Measurements from ENCODE around the gene PCK1. TPM values are rescaled to one million over a fixed set of nuclear protein-coding genes. Genes with fewer than 3 reads are reported as not detected.

Gene PCK1
- total and polyA plus RNA-seq, 2 of the 8 experiments (the other 6 are each of a cell fraction or from before 2014, with no cell fraction given) = not detected

GRCh38 chr20:57605045-57605444 lies 44.1 kb downstream of the PCK1 start:
- DNase-seq (ENCODE audit: low read depth in 1 of 2, low spot score in 2 of 2) (no peak), FAIRE-seq (no peak)
- H3K79me1 ChIP-seq (ENCODE audit: low read depth, low read length) = no peaks in the 10 kb centered on the region
- no peak overlapping the region for H3K14ac ChIP-seq (ENCODE audit: insufficient read length)
- no peak overlapping the region for H2AK5ac ChIP-seq (ENCODE audit: low read depth, low read length)
- H3K4me3 ChIP-seq (ENCODE audit: extremely low read depth in 1 of 4, insufficient read depth in 2 of 4, low read depth in 3 of 4, low read length in 4 of 4) = no peak overlapping the region
- H3K27ac ChIP-seq (ENCODE audit: low read depth, low read length) = no peak overlapping the region
- H3K36me3 ChIP-seq (ENCODE audit: control insufficient read depth in 2 of 4, insufficient read depth in 4 of 4, low read length in 3 of 4) = no peaks in the 10 kb centered on the region
- no peak for TF ChIP-seq CHD1 (IDR thresholded peaks at IDR 0.05; ENCODE audit: low read depth, low read length)
- TF ChIP-seq RXRA (IDR thresholded peaks at IDR 0.05; ENCODE audit: insufficient read depth, low read depth, low read length) = no peak
- TF ChIP-seq KDM4A (IDR thresholded peaks at IDR 0.05; ENCODE audit: low read depth, low read length, severe bottlenecking) = no peak
- no peak for TF ChIP-seq USF2 (IDR thresholded peaks at IDR 0.05; ENCODE audit: low read length)
- TF ChIP-seq TAF7 (optimal IDR thresholded peaks at IDR 0.05; ENCODE audit: borderline replicate concordance, low read depth, low read length) = no peak
- no peak overlapping the region for H2BK12ac ChIP-seq (ENCODE audit: low read depth, low read length)
- no peaks in the 10 kb centered on the region for H3K79me2 ChIP-seq (ENCODE audit: control insufficient read depth in 1 of 2, insufficient read depth in 2 of 2, low read length in 2 of 2)
- H3K4ac ChIP-seq (replicated peaks; ENCODE audit: insufficient read length, low read depth, low read length) = no peak overlapping the region
- WGBS, 2 experiments (ENCODE audit: extremely low coverage in 1 of 2, insufficient coverage in 1 of 2, insufficient read length in 1 of 2, insufficient replicate concordance in 2 of 2, low coverage in 1 of 2, low lambda C conversion rate in 2 of 2, missing lambda C conversion rate in 1 of 2) = 90% methylated on average over 5 of the region's 5 CpGs; no CpG with 5 or more reads in 1 of the 2 experiments
- CTCF ChIA-PET (ENCODE audit: partially characterized antibody) = interaction anchor here (1.6 kb wide), 2 partner anchors 17 to 587 kb away, joined by 5 read pairs; no protein-coding TSS in a partner anchor
- no peak overlapping the region for H2BK5ac ChIP-seq (ENCODE audit: low read depth, low read length)
- no peak overlapping the region for H3K56ac ChIP-seq (replicated peaks; ENCODE audit: insufficient read length, low read depth, low read length)
- no peak overlapping the region for H4K91ac ChIP-seq (replicated peaks; ENCODE audit: insufficient read length, low read length)
- H3K23ac ChIP-seq (ENCODE audit: insufficient read length) = no peak overlapping the region
- no peak overlapping the region for H4K8ac ChIP-seq (ENCODE audit: extremely low read depth, insufficient read depth, low read length)
- no peaks in the 10 kb centered on the region for H3K9me3 ChIP-seq (ENCODE audit: insufficient read depth in 2 of 2, low read depth in 1 of 2, low read length in 1 of 2)
- H3K9ac ChIP-seq (replicated peaks in 1 of 4; ENCODE audit: extremely low read depth in 1 of 4, low read depth in 3 of 4, low read length in 3 of 4) = no peak overlapping the region
- H3K23me2 ChIP-seq (ENCODE audit: low read depth, low read length) = no peaks in the 10 kb centered on the region
- no peak overlapping the region for H2BK15ac ChIP-seq (ENCODE audit: low read length)
- peaks cover 0 to 1% (median 0%) of the 10 kb centered on the region in 4 experiments; a peak in 1 of 7 replicates for H3K4me1 ChIP-seq (replicated peaks in 1 of 4; ENCODE audit: control insufficient read depth in 3 of 4, insufficient read depth in 4 of 4, low read length in 3 of 4)
- no peak overlapping the region for H2BK20ac ChIP-seq (ENCODE audit: low read length)
- H4K20me1 ChIP-seq (replicated peaks in 1 of 2; ENCODE audit: control insufficient read depth in 1 of 2, insufficient read depth in 2 of 2, low read length in 2 of 2) = no peaks in the 10 kb centered on the region
- no peak overlapping the region for H3K18ac ChIP-seq (ENCODE audit: extremely low read depth, low read length)
- H3K27me3 ChIP-seq (replicated peaks in 1 of 4; ENCODE audit: control insufficient read depth in 3 of 4, extremely low read depth in 1 of 4, insufficient read depth in 3 of 4, low read length in 3 of 4) = no peaks in the 10 kb centered on the region
- H2AFZ ChIP-seq (ENCODE audit: low read length) = no peak overlapping the region
- POLR2A ChIA-PET (ENCODE audit: partially characterized antibody) = no interaction called here
- H2BK120ac ChIP-seq (replicated peaks; ENCODE audit: low read depth, low read length) = no peak overlapping the region
- H3K4me2 ChIP-seq (ENCODE audit: insufficient read depth in 1 of 2, low read depth in 2 of 2, low read length in 2 of 2) = no peak overlapping the region
- H4K5ac ChIP-seq (ENCODE audit: insufficient read length, low read depth, low read length) = no peak overlapping the region

Measured in H1 (cell line).